ENCODE measurements around the gene GRIK2.

The GRIK2 gene

GRCh38 chr6:101719521-101719920 lies 326.0 kb downstream of the GRIK2 start:
- no peak for DNase-seq (ENCODE audit: low read depth)

GRCh38 chr6:101722471-101722870 lies 329.0 kb downstream of the GRIK2 start:
- DNase-seq (ENCODE audit: low read depth), result peak; percentile 10

GRCh38 chr6:101722991-101723579 lies 329.6 kb downstream of the GRIK2 start:
- DNase-seq (ENCODE audit: low read depth), result peak; percentile 80

GRCh38 chr6:101728388-101728787 lies 334.9 kb downstream of the GRIK2 start:
- no peak for DNase-seq (ENCODE audit: low read depth)

- no peak for DNase-seq (ENCODE audit: low read depth)
Observed at GRCh38 chr6:101728956-101729355, 335.4 kb downstream of the GRIK2 start.

GRCh38 chr6:101730954-101731353 lies 337.4 kb downstream of the GRIK2 start:
- no peak for DNase-seq (ENCODE audit: low read depth)

- no peak for DNase-seq (ENCODE audit: low read depth)
Observed at GRCh38 chr6:101733899-101734298, 340.4 kb downstream of the GRIK2 start.

- no peak for DNase-seq (ENCODE audit: low read depth)
Observed at GRCh38 chr6:101738481-101738880, 345.0 kb downstream of the GRIK2 start.

- no peak for DNase-seq (ENCODE audit: low read depth)
Observed at GRCh38 chr6:101740631-101741030, 347.1 kb downstream of the GRIK2 start.

- DNase-seq (ENCODE audit: low read depth), result no peak
Observed at GRCh38 chr6:101741474-101742171, 348.1 kb downstream of the GRIK2 start.

- DNase-seq (ENCODE audit: low read depth), result no peak
Observed at GRCh38 chr6:101747160-101747559, 353.7 kb downstream of the GRIK2 start.

- no peak for DNase-seq (ENCODE audit: low read depth)
Observed at GRCh38 chr6:101747716-101748115, 354.2 kb downstream of the GRIK2 start.

GRCh38 chr6:101755931-101756330 lies 362.4 kb downstream of the GRIK2 start:
- DNase-seq (ENCODE audit: low read depth), result no peak

- DNase-seq (ENCODE audit: low read depth), result no peak
Observed at GRCh38 chr6:101758368-101758767, 364.9 kb downstream of the GRIK2 start.

GRCh38 chr6:101760843-101761621 lies 367.5 kb downstream of the GRIK2 start:
- peak; percentile 86 for DNase-seq (ENCODE audit: low read depth)

- no peak for DNase-seq (ENCODE audit: low read depth)
Observed at GRCh38 chr6:101762851-101763250, 369.3 kb downstream of the GRIK2 start.

- no peak for DNase-seq (ENCODE audit: low read depth)
Observed at GRCh38 chr6:101765281-101765680, 371.8 kb downstream of the GRIK2 start.

GRCh38 chr6:101770116-101770515 lies 376.6 kb downstream of the GRIK2 start:
- no peak for DNase-seq (ENCODE audit: low read depth)

GRCh38 chr6:101776919-101777350 lies 383.4 kb downstream of the GRIK2 start:
- DNase-seq (ENCODE audit: low read depth), result no peak

- no peak for DNase-seq (ENCODE audit: low read depth)
Observed at GRCh38 chr6:101777646-101778045, 384.1 kb downstream of the GRIK2 start.

GRCh38 chr6:101779051-101779844 lies 385.7 kb downstream of the GRIK2 start:
- DNase-seq (ENCODE audit: low read depth), result peak; percentile 17

- DNase-seq (ENCODE audit: low read depth), result no peak
Observed at GRCh38 chr6:101783287-101783686, 389.8 kb downstream of the GRIK2 start.
